Stimulated activated CD4-positive, alpha-beta T cell treated with anti-CD3 and anti-CD28 coated beads, Interleukin-2, amount 100 ng/mL, for 4 hours (primary cell): ENCODE data around the gene COX6B1.
A peak's percentile ranks its signal among the peaks of the same experiment; 100 is the strongest.
"Not testable (repeated sequence)": the region's sequence is repeated elsewhere in the genome, so short reads cannot be mapped to it uniquely, and the experiment has no call there.

Experiments used
- DNase-seq: peaks from one replicate; pipeline ENCODE4 v3.0.0-alpha.2; 2020; ENCODE audit warnings: low read depth

The COX6B1 gene

GRCh38 chr19:35665604-35666003, 17.5 kb downstream of the COX6B1 start:
- DNase-seq = no peak

GRCh38 chr19:35666251-35666913, 18.3 kb downstream of the COX6B1 start, which contains the start of gene UPK1A:
TSS of gene UPK1A (plus strand) at chr19:35666517. CDS start at chr19:35666813, 296 bp downstream.
- DNase-seq = no peak

- no peak for DNase-seq
Observed at GRCh38 chr19:35669566-35669965, 21.4 kb downstream of the COX6B1 start.

- no peak for DNase-seq
Observed at GRCh38 chr19:35669974-35670373, 21.9 kb downstream of the COX6B1 start.

GRCh38 chr19:35670686-35671085, 22.6 kb downstream of the COX6B1 start:
- no peak for DNase-seq

- no peak for DNase-seq
Observed at GRCh38 chr19:35671818-35672217, 23.7 kb downstream of the COX6B1 start.

GRCh38 chr19:35673121-35673804, 25.1 kb downstream of the COX6B1 start:
- DNase-seq = no peak

- no peak for DNase-seq
Observed at GRCh38 chr19:35675589-35676140, 27.5 kb downstream of the COX6B1 start.

GRCh38 chr19:35689836-35690235, 41.7 kb downstream of the COX6B1 start:
- no peak for DNase-seq

- not testable (repeated sequence) for DNase-seq
Observed at GRCh38 chr19:35691106-35691505, 43.0 kb downstream of the COX6B1 start.

GRCh38 chr19:35692010-35692409, 43.9 kb downstream of the COX6B1 start:
- no peak for DNase-seq

GRCh38 chr19:35693422-35693821, 45.3 kb downstream of the COX6B1 start:
- DNase-seq = no peak

- DNase-seq = peak; percentile 85
Observed at GRCh38 chr19:35693835-35694599, 45.9 kb downstream of the COX6B1 start.

GRCh38 chr19:35695895-35696422, 47.8 kb downstream of the COX6B1 start:
- no peak for DNase-seq

GRCh38 chr19:35696835-35697234, 48.7 kb downstream of the COX6B1 start:
- no peak for DNase-seq

GRCh38 chr19:35702223-35703012, 54.3 kb downstream of the COX6B1 start:
- peak; percentile 92 for DNase-seq

- no peak for DNase-seq
Observed at GRCh38 chr19:35703343-35703742, 55.2 kb downstream of the COX6B1 start.

- DNase-seq = no peak
Observed at GRCh38 chr19:35704218-35704617, 56.1 kb downstream of the COX6B1 start, which contains the start of gene ZBTB32. TSS of gene ZBTB32 (plus strand) at chr19:35704558. CDS start at chr19:35714627, 10,069 bp downstream.
